Activated gamma-delta T cell treated with Interleukin-2 at 50 U/mL for 16 hours (primary cell): ENCODE measurements around the gene MOV10L1.
"Not testable (repeated sequence)": the region's sequence is repeated elsewhere in the genome, so short reads cannot be mapped to it uniquely, and the experiment has no call there.

Source experiments
- DNase-seq: peaks from one replicate; pipeline ENCODE4 v3.0.0-alpha.2; 2020

MOV10L1 gene

DNA sequence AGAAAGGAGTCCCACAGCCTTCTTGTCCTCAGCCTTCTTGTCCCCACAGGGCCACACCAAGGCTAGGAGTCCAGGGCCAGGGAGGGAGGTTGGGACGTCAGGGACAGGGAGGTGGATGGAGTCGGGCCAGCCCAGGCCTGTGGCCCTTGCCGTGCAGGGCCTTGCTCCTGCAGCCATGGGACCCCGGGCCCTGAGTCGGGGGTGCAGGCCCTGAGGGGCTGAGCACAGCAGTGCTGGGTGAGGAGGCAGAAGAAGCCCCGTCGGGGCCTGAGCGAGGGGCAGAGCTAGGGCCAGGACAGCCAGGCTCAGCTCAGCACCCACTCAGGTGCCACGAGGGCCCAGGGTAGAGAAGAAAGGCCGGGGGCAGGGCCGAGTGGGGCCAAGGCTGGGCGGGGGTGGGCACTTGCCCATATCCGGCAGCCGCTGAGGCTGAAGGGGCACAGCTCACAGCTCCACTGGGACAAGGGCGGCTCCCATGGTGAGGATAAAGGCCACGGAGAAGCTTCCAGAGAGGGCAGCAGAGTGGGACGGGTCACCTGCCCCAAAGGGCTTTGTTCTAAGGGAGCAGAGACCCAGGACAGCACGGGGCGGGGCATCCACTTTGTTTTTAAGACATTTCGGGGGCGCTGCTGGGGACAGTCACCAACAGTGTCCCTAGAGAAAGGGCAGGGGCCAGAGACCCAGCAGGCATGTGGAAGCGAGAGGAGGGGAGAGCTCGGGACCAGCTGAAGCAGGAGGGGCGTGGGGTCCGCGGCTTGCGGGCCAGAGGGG is 8.2 kb upstream of the MOV10L1 start:
- no peak for DNase-seq

DNA sequence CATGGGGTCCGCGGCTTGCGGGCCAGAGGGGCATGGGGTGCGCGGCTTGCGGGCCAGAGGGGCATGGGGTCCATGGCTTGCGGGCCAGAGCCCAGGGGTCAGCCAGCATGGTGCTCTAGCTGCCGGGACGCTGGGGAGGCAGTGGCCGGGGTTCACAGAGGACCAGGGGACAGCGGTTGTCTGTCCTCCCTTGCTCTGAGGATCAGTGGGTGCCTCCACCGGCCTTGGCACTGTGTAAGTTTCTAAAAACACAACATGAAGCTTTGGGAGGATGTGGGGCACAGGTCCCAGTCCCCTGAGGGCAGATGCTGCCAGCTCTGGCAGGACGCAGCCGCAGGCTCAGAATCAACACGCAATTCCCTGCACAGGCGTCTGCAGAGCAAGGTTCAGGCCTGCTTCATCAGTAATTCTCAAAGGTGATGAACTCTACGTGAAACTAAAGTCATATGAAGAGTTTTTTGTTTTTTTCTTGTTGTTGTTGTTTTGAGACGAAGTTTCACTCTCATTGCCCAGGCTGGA is 7.5 kb upstream of the MOV10L1 start:
- DNase-seq = no peak

DNA sequence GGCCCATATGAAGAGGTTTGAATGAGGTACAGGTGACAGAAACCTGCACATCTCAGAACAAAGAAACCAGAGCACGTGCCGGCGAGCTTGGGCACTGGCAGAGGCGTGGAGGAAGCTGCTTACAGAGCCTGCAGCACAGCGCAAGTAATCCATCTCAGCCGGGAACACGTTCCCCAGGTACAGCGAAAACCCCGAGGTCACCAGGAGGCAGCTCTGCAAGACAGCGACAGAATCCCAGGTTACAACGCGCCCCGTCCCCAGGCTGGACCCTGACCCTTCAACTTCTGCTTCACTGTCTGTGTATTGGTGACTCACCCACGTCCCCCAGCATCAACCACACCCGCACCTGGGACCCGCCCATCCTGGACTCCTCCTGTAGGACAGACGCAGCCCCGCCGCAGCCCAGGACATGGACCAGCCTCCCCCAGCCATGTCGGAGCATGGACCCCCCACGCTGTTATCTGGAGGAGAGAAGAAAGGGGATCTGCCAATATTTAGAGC is 6.8 kb upstream of the MOV10L1 start:
- no peak for DNase-seq

DNA sequence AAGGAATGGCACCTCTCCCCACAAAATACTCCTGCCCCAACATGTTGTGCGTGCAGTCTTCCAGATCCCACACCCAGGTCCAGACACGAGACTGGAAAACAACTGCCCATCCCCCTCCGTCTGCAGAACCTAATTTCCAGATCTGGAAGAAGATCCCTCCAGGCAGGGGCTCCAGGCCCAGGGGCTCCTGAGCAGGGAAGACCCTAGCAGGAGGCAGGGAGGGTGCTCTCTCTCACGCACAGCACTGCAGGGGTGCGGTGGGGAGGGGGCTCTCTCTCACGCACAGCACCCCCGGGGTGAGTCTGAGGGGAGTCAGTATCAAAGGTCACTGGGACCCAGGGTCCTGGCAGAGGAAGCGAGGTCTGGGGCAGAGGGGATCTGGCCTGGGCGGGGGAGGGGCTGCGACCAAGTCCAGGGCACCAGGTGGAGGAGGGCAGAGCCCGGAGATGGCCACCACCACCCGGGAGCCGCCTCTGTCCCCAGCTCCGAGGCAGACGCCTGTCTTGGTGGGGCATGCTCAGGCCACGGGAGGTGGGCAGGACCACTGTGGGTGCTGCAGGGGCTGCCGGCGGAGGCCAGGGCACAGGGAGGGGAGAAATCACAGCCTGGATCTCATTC is 6.2 kb upstream of the MOV10L1 start:
- DNase-seq = no peak

DNA sequence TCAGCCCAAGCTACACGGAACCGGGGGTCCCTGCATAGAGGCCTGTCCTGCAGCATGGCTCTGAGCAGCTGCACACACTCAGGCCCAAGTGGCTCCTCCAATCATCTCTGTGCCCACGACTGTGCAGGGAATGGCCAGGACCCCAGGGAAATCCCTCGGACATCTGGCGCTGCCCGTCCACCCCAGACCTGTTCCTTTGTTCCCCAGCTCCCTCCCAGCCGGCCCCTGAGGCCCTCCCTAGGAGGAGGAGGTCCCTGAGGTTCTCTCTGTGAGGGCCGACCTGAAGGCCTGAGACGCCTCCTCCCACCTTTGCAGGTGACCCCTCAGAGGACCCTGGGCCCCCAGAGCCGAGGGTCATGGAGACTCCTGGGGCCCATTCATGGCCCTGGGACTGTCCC is 5.7 kb upstream of the MOV10L1 start:
- DNase-seq = no peak

DNA sequence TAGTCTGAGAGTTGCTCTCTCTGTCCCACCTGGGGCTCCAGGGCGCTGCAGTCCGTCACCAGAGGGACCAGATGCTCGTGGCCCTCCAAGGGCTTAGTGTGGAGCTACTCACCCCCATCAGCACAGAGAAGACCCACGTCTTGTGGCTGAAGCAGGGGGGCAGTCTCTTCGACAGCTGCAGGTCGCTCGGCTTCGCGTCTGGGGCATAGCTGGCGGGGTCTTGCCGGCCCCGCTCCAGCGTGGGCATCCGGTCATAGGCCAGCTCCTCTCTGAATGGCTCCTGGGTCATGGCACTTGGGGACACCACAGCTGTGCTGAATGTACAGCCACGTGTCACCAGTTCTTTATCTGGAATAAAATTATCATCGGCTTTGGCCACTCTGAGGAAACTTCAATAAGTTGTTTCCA is 5.2 kb upstream of the MOV10L1 start:
- no peak for DNase-seq

DNA sequence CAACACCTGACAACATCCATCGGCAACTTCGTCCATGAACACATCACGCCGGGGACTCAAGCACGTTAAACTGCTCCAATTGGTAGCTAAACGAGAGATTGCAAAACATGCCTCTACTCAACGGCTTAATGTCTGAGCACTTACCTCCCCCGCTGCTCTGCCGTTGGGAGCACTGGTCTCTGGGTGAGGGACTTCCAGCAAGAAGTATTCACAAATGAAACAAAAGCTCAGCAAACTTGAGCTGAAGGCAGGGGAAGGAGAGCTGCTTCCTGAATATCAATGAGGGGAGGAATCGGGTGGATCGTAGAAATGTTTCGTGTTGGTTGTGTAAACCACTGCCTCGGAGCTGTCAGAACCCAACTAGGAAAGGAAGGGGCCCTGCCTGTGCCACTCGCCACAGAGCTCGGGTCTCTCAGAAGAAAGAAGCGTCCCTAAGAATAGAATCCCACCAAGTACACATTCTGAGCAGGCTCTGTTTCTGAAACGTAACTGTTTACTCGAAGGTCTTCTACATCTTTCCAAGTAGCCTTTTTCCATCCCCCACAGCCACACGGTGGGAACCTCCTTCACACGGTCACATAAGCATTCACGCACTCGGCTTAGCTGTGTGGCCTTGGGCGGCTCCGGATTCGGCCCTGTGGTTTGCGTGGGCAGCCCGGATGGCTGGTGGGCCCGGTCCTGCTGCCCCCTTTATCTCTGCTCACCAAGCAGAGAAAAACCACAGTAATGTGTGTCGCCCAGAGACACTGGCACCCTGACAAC is 4.4 kb upstream of the MOV10L1 start, which contains the start of gene MLC1:
TSS of gene MLC1 (minus strand) at position 216 of the 762 bp plus-strand sequence. CDS start 524 bp downstream, outside the sequence.
- DNase-seq = no peak

DNA sequence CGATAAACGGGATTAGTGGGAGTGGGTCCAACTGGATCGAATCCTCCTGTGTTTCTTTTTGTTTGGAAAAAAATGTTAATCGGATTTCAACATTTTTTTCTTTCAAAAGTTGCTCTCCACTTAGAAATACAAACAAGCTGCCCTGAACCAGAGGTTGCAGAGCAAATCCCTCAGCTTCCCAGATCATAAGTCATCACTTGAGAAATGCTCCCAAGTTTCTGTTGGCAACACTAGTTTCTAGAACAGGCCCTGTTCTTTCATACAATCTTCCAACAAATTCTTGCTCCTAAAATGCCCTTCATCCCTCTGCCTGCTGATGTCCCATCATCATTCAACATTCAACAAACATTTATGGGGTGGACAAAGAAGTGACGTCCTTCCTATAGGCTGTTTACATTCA is 3.3 kb upstream of the MOV10L1 start:
- no peak for DNase-seq

DNA sequence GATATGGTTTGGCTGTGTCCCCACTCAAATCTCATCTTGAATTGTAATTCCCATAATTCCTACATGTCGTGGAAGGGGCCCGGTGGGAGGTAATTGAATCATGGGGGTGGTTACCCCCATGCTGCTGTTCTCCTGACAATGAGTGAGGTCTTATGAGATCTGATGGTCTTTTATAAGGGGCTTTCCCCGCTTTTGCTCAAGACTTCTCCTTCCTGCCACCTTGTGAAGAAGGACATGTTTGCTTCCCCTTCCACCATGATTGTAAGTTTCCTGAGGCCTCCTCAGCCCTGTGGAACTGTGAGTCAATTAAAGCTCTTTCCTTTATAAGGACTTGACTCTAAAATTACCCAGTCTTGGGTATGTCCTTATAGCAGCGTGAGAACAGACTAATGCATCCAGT is 2.8 kb upstream of the MOV10L1 start:
- not testable (repeated sequence) for DNase-seq

DNA sequence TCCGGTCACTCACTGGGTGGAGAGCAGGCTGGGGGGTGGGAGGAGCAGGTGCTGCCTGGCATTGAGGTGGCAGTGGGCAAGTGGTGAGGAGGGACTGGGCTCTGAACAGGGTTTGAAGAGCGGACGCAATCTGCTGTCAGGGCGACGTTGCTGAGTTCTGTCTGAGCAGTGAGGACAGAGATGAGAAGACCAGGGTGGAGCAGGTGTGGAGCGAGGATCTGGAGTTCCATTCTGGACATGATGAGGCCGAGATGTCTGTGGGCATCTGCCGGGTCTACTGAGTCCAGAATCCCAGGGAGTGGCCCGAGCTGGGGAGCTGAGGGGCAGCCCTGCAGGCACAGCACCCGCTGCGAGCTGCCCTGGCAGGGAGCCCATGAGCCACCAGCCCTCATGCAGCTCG is 2.2 kb upstream of the MOV10L1 start:
- DNase-seq = no peak

DNA sequence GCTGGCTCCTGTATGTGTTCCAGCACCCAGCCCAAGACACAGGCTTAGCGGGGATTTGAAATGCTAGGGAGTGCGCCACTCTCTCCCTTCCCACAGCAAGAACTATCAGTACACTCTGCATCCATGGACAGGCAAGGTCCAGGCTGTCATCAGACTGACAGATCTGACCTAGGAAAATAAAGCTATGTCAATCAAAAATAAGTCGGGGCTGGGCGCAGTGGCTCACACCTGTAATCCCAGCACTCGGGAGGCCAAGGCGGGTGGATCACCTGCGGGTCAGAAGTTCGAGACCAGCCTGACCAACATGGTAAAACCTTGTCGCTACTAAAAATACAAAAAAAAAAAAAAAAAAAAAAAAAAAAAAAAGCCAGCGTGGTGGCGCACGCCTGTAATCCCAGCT is 1.7 kb upstream of the MOV10L1 start:
- no peak for DNase-seq

DNA sequence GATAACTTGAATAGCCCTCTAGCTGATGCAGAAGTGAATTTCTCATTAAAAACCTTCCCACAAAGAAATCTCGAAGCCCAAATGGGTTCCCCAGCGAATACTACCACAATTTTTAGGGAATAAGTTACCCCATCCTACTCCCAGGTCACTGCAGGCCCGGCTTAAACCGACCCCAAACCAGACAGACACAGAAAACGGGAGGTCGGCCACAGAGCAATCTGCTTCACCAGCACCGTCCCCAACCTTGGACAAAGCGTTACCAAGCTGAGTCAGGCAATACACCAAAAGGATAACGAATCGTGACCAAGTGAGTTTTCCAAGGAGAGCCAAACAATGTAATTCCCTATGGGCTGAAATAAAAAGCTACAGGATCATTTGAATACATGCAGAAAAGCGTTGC is 575 bp upstream of the MOV10L1 start:
- no peak for DNase-seq

DNA sequence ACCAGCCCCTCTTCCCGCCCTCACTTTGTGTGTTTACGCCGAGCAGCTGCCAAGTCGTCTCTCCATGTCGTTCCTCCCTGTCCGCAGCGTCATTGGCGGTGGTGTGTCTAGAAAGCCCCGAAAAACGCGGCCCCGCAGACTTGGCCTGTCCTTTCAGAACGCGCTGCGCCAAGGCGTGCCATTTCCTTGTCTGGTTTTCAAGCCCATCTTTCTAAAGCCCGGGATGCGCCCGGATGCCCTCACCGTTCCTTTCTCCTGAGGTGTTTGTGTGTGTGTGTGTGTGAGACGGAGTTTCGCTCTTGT is 557 bp downstream of the MOV10L1 start:
- no peak for DNase-seq

DNA sequence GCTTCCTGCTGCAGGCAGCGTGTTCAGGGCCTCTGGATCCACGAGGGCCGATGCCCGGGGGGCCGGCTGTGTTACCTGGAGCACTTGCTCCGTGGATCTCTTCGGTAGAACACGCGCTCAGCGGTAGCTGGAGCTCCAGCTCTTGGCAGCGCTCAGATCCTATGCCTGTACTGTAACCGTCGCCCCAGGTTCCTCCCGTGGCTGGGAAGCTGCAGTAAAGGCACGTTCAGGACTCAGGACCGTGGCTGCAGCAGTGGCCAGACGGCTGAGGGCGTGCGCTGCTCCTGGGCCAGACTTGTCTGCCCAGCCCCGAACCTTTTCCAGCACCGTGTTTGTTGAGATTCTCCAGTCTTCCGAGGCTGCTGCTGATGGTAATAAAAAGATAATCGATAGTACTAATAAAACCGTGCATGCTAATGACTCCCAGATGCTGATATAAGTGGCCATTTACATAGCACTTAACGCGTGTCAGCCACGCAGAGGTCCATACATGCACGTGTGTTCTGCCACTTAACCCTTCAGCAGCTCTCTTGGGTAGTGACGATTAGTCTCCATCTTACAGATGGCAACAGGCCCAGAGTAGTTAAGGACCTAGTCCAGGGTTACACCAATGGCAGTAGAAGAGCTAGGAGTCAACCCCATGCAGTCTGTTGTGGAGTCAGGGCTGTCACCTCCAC is 1.4 kb downstream of the MOV10L1 start:
- DNase-seq = no peak

DNA sequence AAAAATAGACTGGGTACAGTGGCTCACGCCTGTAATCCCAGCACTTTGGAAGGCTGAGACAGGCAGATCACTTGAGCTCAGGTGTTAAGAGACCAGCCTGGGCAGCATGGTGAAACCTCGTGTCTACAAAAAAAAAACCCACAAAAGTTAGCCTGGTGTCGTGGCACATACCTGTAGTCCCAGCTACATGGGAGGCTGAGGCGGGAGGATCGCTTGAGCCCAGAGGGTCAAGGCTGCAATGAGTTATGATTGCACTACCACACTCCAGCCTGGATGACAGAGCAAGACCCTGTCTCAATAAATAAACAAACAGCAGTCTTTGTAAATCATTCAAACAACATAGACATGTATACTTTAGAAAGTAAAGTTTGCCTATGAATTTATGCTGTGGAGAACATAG is 2.5 kb downstream of the MOV10L1 start:
- DNase-seq = no peak

DNA sequence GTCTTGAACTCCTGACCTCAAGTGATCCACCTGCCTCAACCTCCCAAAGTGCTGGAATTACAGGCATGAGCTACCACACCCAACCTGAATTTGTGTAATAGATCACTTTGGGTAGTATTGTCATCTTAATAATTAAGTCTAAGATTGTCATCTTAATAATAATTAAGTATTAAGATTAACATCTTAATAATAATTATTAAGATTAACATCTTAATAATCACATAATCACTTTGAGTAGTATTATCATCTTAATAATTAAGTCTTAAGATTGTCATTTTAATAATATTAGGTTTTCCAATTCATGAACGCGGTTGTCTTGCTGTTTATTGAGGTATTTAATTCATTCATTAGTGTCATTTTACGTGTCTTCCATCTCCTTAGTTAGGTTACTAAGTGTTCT is 8.2 kb downstream of the MOV10L1 start:
- DNase-seq = no peak

DNA sequence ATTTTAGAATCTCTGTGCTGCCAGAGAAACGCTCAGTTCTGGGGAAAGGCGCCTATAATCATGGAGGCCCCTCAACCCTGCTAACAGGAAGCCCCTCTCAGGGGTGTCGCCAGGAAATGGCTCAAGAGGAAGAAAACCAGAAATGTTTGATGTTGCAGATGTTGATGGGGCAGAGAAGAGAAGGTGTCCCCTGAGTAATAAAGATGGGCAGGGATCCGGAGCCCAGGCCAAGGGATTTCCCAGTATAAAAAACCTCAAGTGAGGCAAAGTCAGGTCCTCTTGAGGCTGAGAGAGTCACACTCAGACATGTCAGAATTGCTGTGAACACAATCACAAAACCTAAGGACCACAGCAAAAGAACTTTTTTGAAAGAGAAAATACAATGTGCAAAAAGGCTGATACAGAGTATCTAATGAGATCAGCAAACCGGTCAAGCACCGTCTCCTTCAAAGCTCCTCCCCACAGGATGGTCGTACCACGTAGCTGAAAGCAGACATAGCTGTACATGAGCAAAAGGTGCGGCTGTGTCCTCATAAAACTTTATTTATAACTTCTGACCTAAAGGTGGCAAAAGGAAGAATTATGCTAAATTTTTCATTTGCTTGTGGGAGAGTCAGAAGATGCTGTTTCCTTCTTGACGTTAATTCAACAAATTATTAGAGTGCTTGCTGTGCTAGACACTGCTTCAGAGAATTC is 12.2 kb downstream of the MOV10L1 start:
- no peak for DNase-seq

DNA sequence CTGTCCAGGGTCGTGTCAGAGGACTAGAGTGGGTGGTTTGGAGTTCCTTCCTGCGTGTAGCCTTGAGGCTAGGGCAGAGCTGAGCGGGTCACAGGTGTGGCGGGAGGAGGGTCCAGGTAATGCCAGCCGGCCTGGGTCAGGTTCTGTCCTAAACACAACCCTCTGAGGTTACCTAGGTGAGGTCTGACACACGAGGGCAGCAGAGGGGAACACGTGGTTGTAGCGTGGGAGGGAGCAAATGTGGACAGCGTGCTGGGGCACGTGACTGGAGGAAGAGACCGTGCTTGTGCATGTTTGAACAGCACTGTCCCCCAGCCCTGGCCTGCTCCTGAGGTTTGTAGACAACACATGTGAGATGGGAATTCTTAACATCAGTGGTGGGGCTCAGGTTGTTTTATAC is 13.1 kb downstream of the MOV10L1 start:
- DNase-seq = no peak

DNA sequence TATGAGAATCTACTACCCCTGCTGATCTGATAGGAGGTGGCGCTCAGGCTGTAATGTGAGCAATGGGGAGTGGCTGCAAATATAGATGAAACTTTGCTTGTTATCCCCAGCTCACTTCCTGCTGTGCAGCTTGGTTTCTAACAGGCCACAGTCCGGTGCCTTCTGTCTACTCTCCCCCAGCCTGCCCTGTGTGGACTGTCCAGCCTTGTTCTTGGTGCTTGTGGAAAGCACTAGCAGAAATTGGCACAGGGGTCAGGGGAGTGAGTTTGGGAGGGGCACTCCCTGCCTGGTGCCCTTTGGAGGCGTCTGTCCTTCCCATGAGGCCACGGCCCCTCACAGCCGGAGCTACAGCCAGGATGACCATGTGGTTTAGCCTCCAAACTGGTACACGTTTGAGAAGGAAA is 14.3 kb downstream of the MOV10L1 start:
- DNase-seq = no peak

DNA sequence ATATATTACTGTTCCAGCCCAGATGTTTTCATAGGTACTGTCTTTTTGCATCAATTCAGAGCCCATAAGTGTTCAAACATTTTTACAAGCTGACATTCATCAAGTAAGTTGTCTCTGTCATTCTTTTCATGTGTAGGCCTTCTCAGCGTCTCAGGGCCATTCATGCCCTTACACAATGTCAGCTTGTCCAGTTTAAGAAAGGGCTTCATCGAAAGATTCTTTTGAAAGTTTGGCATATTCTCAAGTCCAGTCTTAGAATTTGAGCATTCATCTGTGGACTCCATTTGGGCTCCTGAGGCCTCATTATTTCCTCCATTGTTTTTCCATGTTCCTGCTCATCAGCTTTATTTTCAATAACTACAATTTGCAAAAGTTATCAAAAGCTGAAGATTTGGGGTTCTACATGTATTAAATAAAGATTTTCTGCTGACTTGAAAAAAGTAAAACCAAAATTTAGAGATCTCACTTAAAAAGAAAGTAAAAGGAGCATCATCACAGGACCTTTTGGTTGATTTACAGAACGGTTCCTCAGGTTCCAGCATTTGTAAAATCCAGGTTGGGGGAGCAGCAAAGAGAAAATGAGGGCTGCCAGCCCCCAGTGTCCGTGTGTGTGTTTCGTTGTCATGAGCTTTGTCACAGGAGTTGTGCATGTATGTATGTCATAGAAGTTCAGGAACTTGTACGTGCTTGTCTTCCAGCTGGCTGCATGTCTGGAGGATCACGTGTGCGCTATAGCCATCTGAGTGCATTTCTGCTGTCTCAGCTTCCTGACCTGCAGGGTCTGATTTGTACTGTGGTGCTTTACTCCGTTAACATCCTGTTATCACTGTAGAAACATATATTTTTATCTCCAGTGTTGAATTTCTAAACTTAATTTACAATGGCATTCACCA is 15.6 kb downstream of the MOV10L1 start:
- no peak for DNase-seq

DNA sequence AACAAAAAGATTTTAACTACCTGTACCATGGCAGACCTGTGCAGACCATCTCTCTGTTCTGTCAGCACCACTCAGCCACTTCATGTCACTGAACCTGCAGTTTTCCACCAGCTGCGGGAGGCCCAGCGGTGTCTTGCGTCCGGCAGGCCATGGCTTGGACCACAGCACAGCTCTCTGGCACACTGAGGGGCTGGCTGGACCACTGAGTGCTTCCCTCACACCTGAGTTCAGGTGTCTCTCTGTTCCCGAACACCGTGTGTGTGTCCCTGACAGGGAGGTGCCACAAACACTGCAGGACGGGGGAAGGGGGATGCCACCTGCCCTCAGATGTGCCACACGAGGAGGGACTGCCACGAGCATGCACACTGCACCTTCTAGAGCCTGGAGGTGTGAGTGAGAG is 17.7 kb downstream of the MOV10L1 start:
- DNase-seq = no peak
